GM23248 (cell line): ENCODE data around the gene SPRTN. TPM values are rescaled to one million over a fixed set of nuclear protein-coding genes. Genes with fewer than 3 reads are reported as not detected.

Experiments used
- DNase-seq: peaks from one replicate; pipeline ENCODE4 v3.0.0-alpha.2; 2015
- H2AFZ ChIP-seq: fragments of 200-600 bp; sonication (generic); 2 replicates; pipeline ENCODE4 v1.6.1; 2016; ENCODE audit warnings: antibody characterized with exemption
- H3F3A ChIP-seq: fragments of 200-600 bp; sonication (generic); 2 replicates; pipeline ENCODE4 v1.6.1; 2016; ENCODE audit warnings: mild to moderate bottlenecking, antibody characterized with exemption, mixed run types; ENCODE audit not compliant: insufficient read depth
- H3K27ac ChIP-seq: fragments of 200-600 bp; sonication (generic); 2 replicates; pipeline ENCODE4 v1.5.1; 2016; ENCODE audit warnings: mild to moderate bottlenecking
- H3K27me3 ChIP-seq: fragments of 200-600 bp; sonication (generic); replicated peaks from 2 replicates; pipeline ENCODE4 v1.6.1; 2016; ENCODE audit warnings: mild to moderate bottlenecking; ENCODE audit not compliant: insufficient read depth
- H3K36me3 ChIP-seq: fragments of 200-600 bp; sonication (generic); 2 replicates; pipeline ENCODE4 v1.6.1; 2016; ENCODE audit warnings: low read depth, mild to moderate bottlenecking
- H3K4me1 ChIP-seq: fragments of 200-600 bp; sonication (generic); 2 replicates; pipeline ENCODE4 v1.6.1; 2016; ENCODE audit warnings: mild to moderate bottlenecking; ENCODE audit not compliant: insufficient read depth
- H3K4me2 ChIP-seq: fragments of 200-600 bp; sonication (generic); one replicate; pipeline ENCODE4 v1.6.1; 2016; ENCODE audit warnings: mild to moderate bottlenecking; ENCODE audit not compliant: unreplicated experiment
- H3K4me3 ChIP-seq: fragments of 200-600 bp; sonication (generic); 2 replicates; pipeline ENCODE4 v1.5.1; 2016; ENCODE audit warnings: mild to moderate bottlenecking
- H3K79me2 ChIP-seq: fragments of 200-600 bp; sonication (generic); 2 replicates; pipeline ENCODE4 v1.6.1; 2016; ENCODE audit warnings: mild to moderate bottlenecking; ENCODE audit not compliant: insufficient read depth
- H3K9ac ChIP-seq: fragments of 200-600 bp; sonication (generic); 2 replicates; pipeline ENCODE4 v1.6.1; 2016; ENCODE audit warnings: mild to moderate bottlenecking
- H3K9me2 ChIP-seq: fragments of 200-600 bp; sonication (generic); 2 replicates; pipeline ENCODE4 v1.6.1; 2016; ENCODE audit warnings: mixed run types, mild to moderate bottlenecking, moderate library complexity; ENCODE audit not compliant: insufficient read depth
- H3K9me3 ChIP-seq: fragments of 200-600 bp; sonication (generic); one replicate; pipeline ENCODE4 v1.6.1; 2017; ENCODE audit warnings: low read depth
- H4K20me1 ChIP-seq: fragments of 200-600 bp; sonication (generic); 2 replicates; pipeline ENCODE4 v1.6.0; 2016; ENCODE audit not compliant: insufficient read depth
- EZH2 ChIP-seq: fragments of 200-600 bp; sonication (generic); IDR thresholded peaks from 2 replicates; pipeline ENCODE4 v1.6.1; 2018; ENCODE audit warnings: antibody characterized with exemption, mild to moderate bottlenecking; ENCODE audit not compliant: insufficient read depth, poor library complexity, severe bottlenecking
- EZH2phosphoT487 ChIP-seq: fragments of 200-600 bp; sonication (generic); IDR thresholded peaks from 2 replicates; pipeline ENCODE4 v1.6.1; 2018; ENCODE audit warnings: antibody characterized with exemption, moderate library complexity, mild to moderate bottlenecking, low read depth; ENCODE audit not compliant: insufficient read depth
- WGBS, 2 experiments: methylation state at CpG; one replicate each; pipeline ENCODE4 v1.1.6; 2015 to 2017; ENCODE audit warnings: low lambda C conversion rate in 2 of 2, low coverage in 1 of 2; ENCODE audit errors: missing lambda C conversion rate in 2 of 2; 5-methylcytosine and 5-hydroxymethylcytosine counted together
- in situ Hi-C: fragments of 300-500 bp; cut with MboI; formaldehyde crosslinking; loops from 2 replicates; pipeline ENCODE4 v1.15.0; 2020
- polyA plus RNA-seq: library from polyadenylated mRNA; unstranded; fragments of >200 nt; fragmentation: Nextera tagmentation; extraction: Ambion mirVana; gene quantifications from 2 replicates; pipeline ENCODE4 v1.2.1, GENCODE V29; 2016
- total RNA-seq: library from RNA; depleted of rRNA; stranded (reverse); fragments of >200 nt; shearing (Covaris generic); gene quantifications from 2 replicates; pipeline ENCODE4 v1.2.3, GENCODE V29; 2014

The SPRTN gene
- total and polyA plus RNA-seq, 2 experiments from 2014 or later, result 10.4 to 15.9 TPM

GRCh38 chr1:231335663-231336602, 2.2 kb upstream of the SPRTN start:
- H2AFZ ChIP-seq, result no peak overlapping the region
- H3K9ac ChIP-seq, result peak overlapping the region; percentile 94
- no peak overlapping the region for H3K27ac ChIP-seq
- peak overlapping the region; percentile 97 for H3K4me2 ChIP-seq
- no peaks in the 10 kb centered on the region for H3F3A ChIP-seq
- H3K79me2 ChIP-seq, result peaks cover 94% of the 10 kb centered on the region
- 40 to 47% methylated on average over 21 of the region's 21 CpGs for WGBS, 2 experiments
- in situ Hi-C loops, result no loop called here
- no peaks in the 10 kb centered on the region for H3K9me3 ChIP-seq
- no peaks in the 10 kb centered on the region for H3K9me2 ChIP-seq
- TF ChIP-seq EZH2 (no peak), EZH2phosphoT487 (no peak)
- H3K4me3 ChIP-seq, result peak overlapping the region; percentile 98
- H3K4me1 ChIP-seq, result peaks cover 47% of the 10 kb centered on the region
- H3K36me3 ChIP-seq, result peaks cover under 1% of the 10 kb centered on the region; the same call in 1 of the 2 replicates
- H4K20me1 ChIP-seq, result peaks cover 24% of the 10 kb centered on the region; the same call in 1 of the 2 replicates
- DNase-seq, result peak; percentile 47
- no peaks in the 10 kb centered on the region for H3K27me3 ChIP-seq

- H3K36me3 ChIP-seq, result peaks cover 4% of the 10 kb centered on the region; the same call in 1 of the 2 replicates
- H3K9ac ChIP-seq, result peak overlapping the region; percentile 94
- H3K4me2 ChIP-seq, result peak overlapping the region; percentile 97
- H3K79me2 ChIP-seq, result peaks cover 94% of the 10 kb centered on the region
- in situ Hi-C loops, result no loop called here
- peak overlapping the region; percentile 98 for H3K4me3 ChIP-seq
- WGBS, 2 experiments, result 0 to 1% methylated on average over 21 to 23 of the region's 32 CpGs
- H2AFZ ChIP-seq, result peak overlapping the region; percentile 94
- no peak for DNase-seq
- peaks cover 24% of the 10 kb centered on the region; the same call in 1 of the 2 replicates for H4K20me1 ChIP-seq
- H3K27ac ChIP-seq, result peak overlapping the region; percentile 98
- H3K27me3 ChIP-seq, result no peaks in the 10 kb centered on the region
- no peak for TF ChIP-seq EZH2phosphoT487
- no peak for TF ChIP-seq EZH2
- H3K9me3 ChIP-seq, result no peaks in the 10 kb centered on the region
- no peaks in the 10 kb centered on the region for H3K9me2 ChIP-seq
- H3K4me1 ChIP-seq, result peaks cover 47% of the 10 kb centered on the region
- no peaks in the 10 kb centered on the region for H3F3A ChIP-seq
Observed at GRCh38 chr1:231337043-231337471, 1.0 kb upstream of the SPRTN start.

DNA sequence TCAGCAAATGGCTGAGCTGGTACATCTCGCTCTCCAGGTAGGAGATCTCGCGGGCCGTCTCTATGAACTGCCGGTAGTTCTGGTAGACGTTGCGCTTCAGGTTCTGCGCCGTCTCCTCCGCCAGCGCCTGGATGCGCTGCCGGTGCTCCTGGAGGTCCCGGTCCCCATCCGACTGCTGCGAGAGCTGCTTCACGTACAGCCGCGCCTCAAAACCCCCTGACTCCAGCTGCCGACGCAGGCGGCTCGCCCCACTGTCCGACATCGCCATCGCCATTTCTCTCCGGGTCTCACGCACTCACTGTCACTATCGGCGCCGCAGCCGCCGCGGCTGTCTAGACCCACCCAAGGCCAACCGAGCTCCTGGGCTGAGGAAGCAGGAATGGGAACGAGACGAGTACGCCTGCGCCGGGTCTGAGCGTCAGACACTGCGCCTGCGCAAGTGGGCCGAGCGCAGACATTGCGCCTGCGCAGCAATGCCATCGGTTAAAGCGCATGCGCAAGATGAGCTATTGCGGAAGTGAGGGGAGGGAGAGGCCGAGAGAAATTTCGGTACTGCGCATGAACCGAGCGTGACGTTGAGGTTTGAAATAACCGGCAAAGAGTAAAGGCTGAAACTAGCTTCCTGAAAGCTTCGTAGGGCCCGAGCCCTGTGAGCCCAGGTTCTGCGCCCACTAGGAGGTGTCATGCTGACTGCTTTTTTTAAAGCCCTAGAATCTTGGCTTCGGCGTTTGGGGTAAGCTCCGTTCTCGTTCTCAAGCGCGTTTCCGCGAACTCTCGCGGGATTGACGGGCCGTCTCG, 422 bp upstream of the SPRTN start, which contains the start of gene EXOC8:
EXOC8 (minus strand) TSS at position 381 of the 798 bp plus-strand sequence; CDS start at position 274, 107 bp downstream.
- peak within 1 kb of the TSS; percentile 94 for H3K9ac ChIP-seq
- H3K79me2 ChIP-seq, result peaks cover 94% of the 10 kb centered on the region
- H3F3A ChIP-seq, result no peaks in the 10 kb centered on the region
- TF ChIP-seq EZH2phosphoT487 (no peak), EZH2 (no peak)
- peak within 1 kb of the TSS; percentile 98 for H3K4me3 ChIP-seq
- peaks cover 45% of the 10 kb centered on the region for H3K4me1 ChIP-seq
- H4K20me1 ChIP-seq, result peaks cover 24% of the 10 kb centered on the region; the same call in 1 of the 2 replicates
- H2AFZ ChIP-seq, result peak within 1 kb of the TSS; percentile 94
- H3K4me2 ChIP-seq, result peak within 1 kb of the TSS; percentile 97
- in situ Hi-C loops, result no loop called here
- peak; percentile 98 for DNase-seq
- H3K36me3 ChIP-seq, result peaks cover 4% of the 10 kb centered on the region; the same call in 1 of the 2 replicates
- H3K27ac ChIP-seq, result peak within 1 kb of the TSS; percentile 98
- H3K9me2 ChIP-seq, result no peaks in the 10 kb centered on the region
- H3K27me3 ChIP-seq, result no peaks in the 10 kb centered on the region
- 1% methylated on average over 58 to 74 of the region's 74 CpGs for WGBS, 2 experiments
- no peaks in the 10 kb centered on the region for H3K9me3 ChIP-seq
